ENCODE results near the gene ATP6V1E1. TPM values are rescaled to one million over a fixed set of nuclear protein-coding genes. Genes with fewer than 3 reads are reported as not detected.

Gene ATP6V1E1
- total RNA-seq, 1 experiment from 2014 or later = 89.2 TPM

DNA sequence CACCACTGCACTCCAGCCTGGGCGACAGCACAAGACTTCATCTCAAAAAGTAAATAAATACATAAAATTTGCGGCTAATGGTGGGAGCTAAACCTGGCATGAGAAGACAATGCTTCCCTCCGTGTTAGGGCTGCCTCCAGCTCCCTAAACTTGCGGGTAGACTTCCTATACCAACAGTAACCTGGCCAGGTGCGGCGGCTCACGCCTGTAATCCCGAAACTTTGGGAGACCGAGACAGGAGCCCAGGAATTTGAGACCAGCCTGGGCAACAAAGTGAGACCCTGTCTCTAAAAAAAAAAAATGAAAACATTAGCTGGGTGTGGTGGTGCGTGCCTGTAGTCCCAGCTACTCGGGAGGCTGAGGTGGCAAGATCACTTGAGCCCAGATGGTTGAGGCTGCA is 39.9 kb downstream of the ATP6V1E1 start:
- H2BK5ac ChIP-seq (ENCODE audit: insufficient read length, low read length) = no peak overlapping the region
- Mint-ChIP-seq H3K4me1 (peaks cover 0 to 2% of the 10 kb centered on the region in 2 experiments; a peak in 1 of 4 replicates), H3K27me3 (ENCODE audit: low read depth) (no peaks in the 10 kb centered on the region), H3K36me3 (ENCODE audit: insufficient read depth in 1 of 3, low read depth in 3 of 3) (peaks cover 25 to 40% (median 30%) of the 10 kb centered on the region in 3 experiments), H3K9me3 (no peaks in the 10 kb centered on the region), H3K27ac (no peak overlapping the region), H3K4me3 (0 out of 5 replicates have a peak overlapping the region, but pooled peaks of 1 of the 2 experiments have one; percentile 12)
- no CpG with 5 or more reads among the region's 11 CpGs for WGBS (ENCODE audit: extremely low coverage, insufficient read length, low lambda C conversion rate)
- TF ChIP-seq, protein P1, sequence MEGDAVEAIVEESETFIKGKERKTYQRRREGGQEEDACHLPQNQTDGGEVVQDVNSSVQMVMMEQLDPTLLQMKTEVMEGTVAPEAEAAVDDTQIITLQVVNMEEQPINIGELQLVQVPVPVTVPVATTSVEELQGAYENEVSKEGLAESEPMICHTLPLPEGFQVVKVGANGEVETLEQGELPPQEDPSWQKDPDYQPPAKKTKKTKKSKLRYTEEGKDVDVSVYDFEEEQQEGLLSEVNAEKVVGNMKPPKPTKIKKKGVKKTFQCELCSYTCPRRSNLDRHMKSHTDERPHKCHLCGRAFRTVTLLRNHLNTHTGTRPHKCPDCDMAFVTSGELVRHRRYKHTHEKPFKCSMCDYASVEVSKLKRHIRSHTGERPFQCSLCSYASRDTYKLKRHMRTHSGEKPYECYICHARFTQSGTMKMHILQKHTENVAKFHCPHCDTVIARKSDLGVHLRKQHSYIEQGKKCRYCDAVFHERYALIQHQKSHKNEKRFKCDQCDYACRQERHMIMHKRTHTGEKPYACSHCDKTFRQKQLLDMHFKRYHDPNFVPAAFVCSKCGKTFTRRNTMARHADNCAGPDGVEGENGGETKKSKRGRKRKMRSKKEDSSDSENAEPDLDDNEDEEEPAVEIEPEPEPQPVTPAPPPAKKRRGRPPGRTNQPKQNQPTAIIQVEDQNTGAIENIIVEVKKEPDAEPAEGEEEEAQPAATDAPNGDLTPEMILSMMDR (conservative IDR thresholded peaks at IDR 0.05) = no peak
- no peak overlapping the region for H3K4me2 ChIP-seq (ENCODE audit: insufficient read depth, insufficient read length, low read length)
- H4K5ac ChIP-seq (ENCODE audit: insufficient read length, low read depth, low read length) = no peak overlapping the region
- H3K27ac ChIP-seq (ENCODE audit: insufficient read length, low read depth, low read length) = no peak overlapping the region
- H4K20me1 ChIP-seq (ENCODE audit: control insufficient read depth, insufficient read depth, insufficient read length) = no peaks in the 10 kb centered on the region
- no peaks in the 10 kb centered on the region for H3K23me2 ChIP-seq (ENCODE audit: insufficient read length, low read depth, low read length, poor library complexity, severe bottlenecking)
- no peak overlapping the region for H3K56ac ChIP-seq (ENCODE audit: insufficient read length, low read depth, low read length)
- H3K9ac ChIP-seq (ENCODE audit: extremely low read depth, insufficient read length, low read length) = no peak overlapping the region
- no peak overlapping the region for H3K23ac ChIP-seq (ENCODE audit: insufficient read length, low read depth, low read length)
- no peak overlapping the region for H2AFZ ChIP-seq (ENCODE audit: low read length)
- no peak overlapping the region for H2AK5ac ChIP-seq (ENCODE audit: insufficient read length, low read length)
- no peaks in the 10 kb centered on the region for H3K79me1 ChIP-seq (ENCODE audit: insufficient read depth, low read depth, low read length, poor library complexity, severe bottlenecking)
- no peak overlapping the region for H3K4ac ChIP-seq (ENCODE audit: low read depth, low read length)
- H2BK120ac ChIP-seq (ENCODE audit: low read depth, low read length, poor library complexity, severe bottlenecking) = no peak overlapping the region
- H2BK12ac ChIP-seq (ENCODE audit: insufficient read length, low read depth, low read length) = no peak overlapping the region
- no peak overlapping the region for H3K14ac ChIP-seq (ENCODE audit: insufficient read depth, low read length)
- no peaks in the 10 kb centered on the region for H3K79me2 ChIP-seq (ENCODE audit: insufficient read depth, low read length)
- H4K91ac ChIP-seq (ENCODE audit: insufficient read length, low read depth, low read length) = no peak overlapping the region
- H4K8ac ChIP-seq (replicated peaks; ENCODE audit: insufficient read length, low read depth, low read length) = no peak overlapping the region
- H3K27me3 ChIP-seq (ENCODE audit: insufficient read depth, low read length) = no peaks in the 10 kb centered on the region
- no peak overlapping the region for H2BK15ac ChIP-seq (ENCODE audit: low read depth, low read length)
- DNase-seq = no peak
- H2BK20ac ChIP-seq (ENCODE audit: low read depth, low read length, poor library complexity, severe bottlenecking) = no peak overlapping the region
- no peaks in the 10 kb centered on the region for H3K4me1 ChIP-seq (ENCODE audit: insufficient read depth, low read length)
- H3K18ac ChIP-seq (ENCODE audit: insufficient read length, low read depth, low read length) = no peak overlapping the region
- no peaks in the 10 kb centered on the region for H3K9me3 ChIP-seq (ENCODE audit: control insufficient read depth, low read depth, low read length)
- H3T11ph ChIP-seq (ENCODE audit: low read length) = no peak overlapping the region
